Measurements from ENCODE around the gene CHRM4. TPM values are rescaled to one million over a fixed set of nuclear protein-coding genes. Genes with fewer than 3 reads are reported as not detected.

The CHRM4 gene
- polyA plus RNA-seq, 6 donors from 2014 or later, result 0.27 to 0.94 (median 0.34) TPM; not detected in 1

DNA sequence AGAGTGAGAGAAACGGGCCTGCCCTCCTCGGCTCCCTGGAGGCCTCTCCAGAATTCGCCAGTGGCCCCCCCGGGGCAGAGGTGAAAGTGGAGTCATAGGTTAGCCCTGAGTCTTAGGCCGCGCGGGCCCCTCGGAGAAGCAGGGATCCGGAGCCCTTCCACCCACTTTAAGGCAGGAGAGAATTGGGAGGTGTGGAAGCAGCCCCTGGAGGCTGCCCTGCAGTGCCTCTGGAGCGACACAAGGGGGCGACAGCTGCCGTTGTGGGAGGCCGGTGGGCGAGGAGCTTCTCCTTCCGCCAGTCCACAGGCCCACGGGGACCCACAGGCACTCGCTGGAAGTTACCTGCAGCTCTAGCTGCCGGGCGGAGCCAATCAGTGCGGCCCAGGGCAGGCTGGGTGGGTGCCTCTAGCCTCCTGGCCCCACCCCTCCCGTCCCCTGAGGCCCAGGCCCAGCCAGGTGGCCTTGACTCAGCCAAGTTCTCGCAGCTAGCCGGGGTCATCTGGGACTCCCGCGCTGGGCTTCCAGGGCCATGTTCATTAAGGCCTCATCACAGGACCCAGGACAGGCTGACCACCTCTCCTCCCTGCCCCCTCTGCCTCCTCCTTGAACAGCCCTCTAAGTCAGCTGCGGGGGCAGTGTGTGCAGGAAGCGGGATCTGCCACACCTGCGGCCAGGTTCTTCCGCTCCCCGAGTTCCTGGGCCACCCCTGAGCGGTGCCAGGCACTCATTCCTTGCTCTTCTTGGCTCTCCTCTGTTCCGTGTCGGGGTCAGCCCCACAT, 39.3 kb downstream of the CHRM4 start:
- ATAC-seq (ENCODE audit: low read depth in 2 of 2) (no peak), DNase-seq (no peak)
- Mint-ChIP-seq H3K9me3 (no peaks in the 10 kb centered on the region), H3K36me3 (no peaks in the 10 kb centered on the region), H3K27me3 (no peaks in the 10 kb centered on the region), H3K27ac (peak overlapping the region in 1 of 6 donors; percentile 82), H3K4me3 (no peak overlapping the region), H3K4me1 (peaks cover 28 to 56% (median 41%) of the 10 kb centered on the region in 3 donors)

DNA sequence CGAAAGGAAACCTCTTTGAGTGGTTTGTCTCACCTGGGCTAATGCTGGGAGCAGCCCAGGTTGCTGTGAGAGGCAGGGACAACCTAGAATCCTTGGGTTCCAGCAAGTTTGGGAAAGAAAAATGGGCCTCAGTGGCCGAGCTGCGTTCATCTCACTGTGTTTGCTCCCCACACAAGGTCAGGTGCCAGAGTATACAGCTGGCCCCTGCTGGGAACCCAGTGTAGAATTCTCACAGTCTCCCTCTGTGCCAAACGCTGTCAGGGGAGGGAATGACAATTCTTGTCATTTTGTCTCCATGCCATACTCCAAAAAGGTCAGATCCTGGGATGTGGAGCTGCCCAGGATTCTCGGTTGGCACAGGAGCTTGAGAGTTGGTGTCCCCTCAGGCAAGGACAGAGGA, 40.0 kb downstream of the CHRM4 start:
- H3K4me1 Mint-ChIP-seq, result peaks cover 30 to 55% (median 41%) of the 10 kb centered on the region in 3 donors
- H3K9me3 Mint-ChIP-seq, result no peaks in the 10 kb centered on the region
- H3K4me3 Mint-ChIP-seq, result peak overlapping the region in 1 of 8 donors; percentile 25
- DNase-seq (no peak), ATAC-seq (ENCODE audit: low read depth in 2 of 2) (no peak)
- peak overlapping the region in 2 of 6 donors; percentile 60 to 82 for H3K27ac Mint-ChIP-seq
- H3K27me3 Mint-ChIP-seq, result no peaks in the 10 kb centered on the region
- H3K36me3 Mint-ChIP-seq, result no peaks in the 10 kb centered on the region

DNA sequence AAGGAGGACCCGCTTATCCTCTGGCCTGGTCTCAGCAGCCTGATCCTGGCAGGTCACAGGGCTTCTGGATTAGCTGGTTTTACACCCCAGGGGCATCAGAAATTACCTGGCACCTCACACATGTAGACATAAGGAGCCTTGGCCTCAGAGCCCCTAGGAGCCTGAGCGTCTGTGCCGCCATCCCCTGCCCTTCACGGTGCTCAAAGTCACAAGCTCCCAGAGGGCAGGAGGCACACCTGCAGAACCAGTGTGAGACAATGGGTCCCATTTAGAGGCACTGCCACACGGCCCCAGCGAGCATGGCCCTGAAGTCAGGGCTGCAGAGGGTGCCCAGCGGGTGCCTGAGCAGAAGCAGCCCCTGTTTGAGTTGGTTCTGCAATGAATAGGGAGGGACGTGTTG, 40.4 kb downstream of the CHRM4 start:
- Mint-ChIP-seq H3K36me3 (no peaks in the 10 kb centered on the region), H3K4me3 (peak overlapping the region in 2 of 8 donors; percentile 25 to 41), H3K9me3 (no peaks in the 10 kb centered on the region), H3K27ac (no peak overlapping the region), H3K27me3 (no peaks in the 10 kb centered on the region), H3K4me1 (peaks cover 30 to 56% (median 45%) of the 10 kb centered on the region in 3 donors)
- ATAC-seq (ENCODE audit: low read depth in 2 of 2) (no peak), DNase-seq (no peak)

DNA sequence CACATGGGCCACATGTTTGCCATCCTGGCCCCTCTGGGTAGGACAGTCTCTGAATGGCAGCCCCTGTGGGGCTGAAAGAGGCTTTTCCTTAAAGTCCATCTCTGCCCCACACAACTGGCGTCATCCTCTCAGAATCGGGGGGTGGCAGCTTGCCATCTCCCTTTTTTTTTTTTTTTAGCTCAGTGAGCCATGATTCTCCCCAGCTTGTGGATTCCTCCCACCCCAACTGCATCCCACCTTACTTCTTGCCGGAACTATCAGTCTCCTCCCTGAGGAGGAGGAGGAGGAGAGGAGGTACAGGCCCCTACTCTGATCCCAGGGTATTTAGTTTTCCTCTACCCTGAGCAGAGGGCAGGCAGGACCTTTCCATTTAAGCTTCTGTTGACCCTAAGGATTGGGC, 40.9 kb downstream of the CHRM4 start:
- peak overlapping the region in 2 of 8 donors; percentile 9 to 41 for H3K4me3 Mint-ChIP-seq
- ATAC-seq (ENCODE audit: low read depth in 2 of 2), result no peak
- H3K4me1 Mint-ChIP-seq, result peaks cover 33 to 59% (median 49%) of the 10 kb centered on the region in 3 donors
- H3K27me3 Mint-ChIP-seq, result no peaks in the 10 kb centered on the region
- peak overlapping the region in 1 of 6 donors; percentile 15 for H3K27ac Mint-ChIP-seq
- H3K36me3 Mint-ChIP-seq, result no peaks in the 10 kb centered on the region
- no peaks in the 10 kb centered on the region for H3K9me3 Mint-ChIP-seq
- no peak for DNase-seq

DNA sequence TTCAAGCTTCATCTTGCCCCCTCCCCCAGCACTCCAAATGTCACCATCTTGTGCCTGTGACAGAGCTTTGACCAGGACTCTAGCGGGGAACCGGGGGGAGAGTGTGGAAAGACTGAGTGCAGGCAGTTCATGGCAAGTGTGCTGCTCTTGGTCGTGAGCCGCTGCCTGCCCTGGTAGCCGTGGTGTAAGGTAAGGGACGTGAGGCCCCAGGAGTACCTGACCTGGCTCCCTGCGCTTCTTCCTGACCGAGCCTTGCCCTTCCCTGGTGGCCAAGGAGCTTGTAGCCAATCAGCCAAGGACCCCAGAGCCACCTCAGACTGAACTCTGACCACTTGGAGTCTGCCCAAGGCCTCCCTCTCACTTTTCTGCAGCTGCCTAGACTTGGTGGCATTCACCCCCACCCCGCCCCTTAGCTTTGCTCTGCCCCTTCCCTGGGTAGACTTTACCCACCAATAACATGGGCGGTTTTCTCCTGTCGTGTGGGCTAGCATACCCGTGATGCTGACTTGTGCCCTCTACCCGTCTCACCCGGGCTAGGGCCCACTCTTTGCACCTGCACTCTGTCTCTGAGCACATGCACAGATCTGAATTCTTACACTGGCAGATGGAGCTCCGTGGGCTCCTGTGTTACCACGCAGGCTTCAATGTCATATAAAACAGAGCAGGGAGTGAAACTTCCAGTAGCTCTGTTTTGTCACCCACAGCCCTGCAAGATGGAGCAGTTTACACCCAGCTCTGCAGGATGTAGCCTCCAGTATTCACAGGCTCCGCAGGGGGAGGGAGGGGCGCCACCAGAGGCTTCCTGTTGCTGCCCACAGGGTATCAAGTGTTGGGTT, 42.8 kb downstream of the CHRM4 start:
- no peak for ATAC-seq (ENCODE audit: low read depth in 2 of 2)

DNA sequence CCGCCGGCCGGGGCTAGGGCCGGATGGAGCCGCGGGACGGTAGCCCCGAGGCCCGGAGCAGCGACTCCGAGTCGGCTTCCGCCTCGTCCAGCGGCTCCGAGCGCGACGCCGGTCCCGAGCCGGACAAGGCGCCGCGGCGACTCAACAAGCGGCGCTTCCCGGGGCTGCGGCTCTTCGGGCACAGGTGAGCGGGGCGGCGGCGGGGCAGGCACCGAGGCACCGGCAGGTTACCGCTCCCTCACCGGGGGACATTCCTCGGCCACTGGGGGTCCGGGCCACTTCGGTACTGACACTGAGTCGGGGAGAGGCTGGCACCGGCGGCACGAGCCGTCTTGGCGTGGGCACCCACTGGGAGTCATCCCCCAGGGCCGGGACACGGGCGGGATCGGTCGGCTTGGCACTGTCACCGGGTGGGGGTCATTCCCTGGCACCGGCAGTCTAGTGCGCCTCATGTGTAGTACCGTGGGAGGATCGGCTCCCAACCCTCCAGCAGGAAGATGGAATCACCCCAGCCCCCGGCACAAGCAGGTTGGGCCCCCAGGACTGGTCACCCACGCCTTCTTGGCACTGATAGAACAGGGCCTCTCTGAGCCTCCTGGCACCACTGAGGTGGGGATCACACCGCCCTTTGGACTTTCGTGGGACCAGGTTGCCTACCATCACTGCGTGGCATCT, 43.8 kb downstream of the CHRM4 start:
- Mint-ChIP-seq H3K4me1 (peaks cover 42 to 63% (median 57%) of the 10 kb centered on the region in 3 donors), H3K4me3 (peak overlapping the region; percentile 80 to 95 (median 88)), H3K27ac (peak overlapping the region in 3 of 6 donors; percentile 21 to 76 (median 65)), H3K36me3 (no peaks in the 10 kb centered on the region), H3K27me3 (no peaks in the 10 kb centered on the region), H3K9me3 (no peaks in the 10 kb centered on the region)
- no peak for ATAC-seq (ENCODE audit: low read depth in 2 of 2)
- DNase-seq, result no peak

More for the DNA sequence above, 42.8 kb downstream of the CHRM4 start:
- H3K4me3 Mint-ChIP-seq, result peak overlapping the region; percentile 80 to 95 (median 88)
- H3K4me1 Mint-ChIP-seq, result peaks cover 43 to 70% (median 60%) of the 10 kb centered on the region in 3 donors
- H3K9me3 Mint-ChIP-seq, result no peaks in the 10 kb centered on the region
- no peaks in the 10 kb centered on the region for H3K27me3 Mint-ChIP-seq
- H3K36me3 Mint-ChIP-seq, result no peaks in the 10 kb centered on the region
- H3K27ac Mint-ChIP-seq, result peak overlapping the region; percentile 46 to 92 (median 80)
- no peak for DNase-seq

DNA sequence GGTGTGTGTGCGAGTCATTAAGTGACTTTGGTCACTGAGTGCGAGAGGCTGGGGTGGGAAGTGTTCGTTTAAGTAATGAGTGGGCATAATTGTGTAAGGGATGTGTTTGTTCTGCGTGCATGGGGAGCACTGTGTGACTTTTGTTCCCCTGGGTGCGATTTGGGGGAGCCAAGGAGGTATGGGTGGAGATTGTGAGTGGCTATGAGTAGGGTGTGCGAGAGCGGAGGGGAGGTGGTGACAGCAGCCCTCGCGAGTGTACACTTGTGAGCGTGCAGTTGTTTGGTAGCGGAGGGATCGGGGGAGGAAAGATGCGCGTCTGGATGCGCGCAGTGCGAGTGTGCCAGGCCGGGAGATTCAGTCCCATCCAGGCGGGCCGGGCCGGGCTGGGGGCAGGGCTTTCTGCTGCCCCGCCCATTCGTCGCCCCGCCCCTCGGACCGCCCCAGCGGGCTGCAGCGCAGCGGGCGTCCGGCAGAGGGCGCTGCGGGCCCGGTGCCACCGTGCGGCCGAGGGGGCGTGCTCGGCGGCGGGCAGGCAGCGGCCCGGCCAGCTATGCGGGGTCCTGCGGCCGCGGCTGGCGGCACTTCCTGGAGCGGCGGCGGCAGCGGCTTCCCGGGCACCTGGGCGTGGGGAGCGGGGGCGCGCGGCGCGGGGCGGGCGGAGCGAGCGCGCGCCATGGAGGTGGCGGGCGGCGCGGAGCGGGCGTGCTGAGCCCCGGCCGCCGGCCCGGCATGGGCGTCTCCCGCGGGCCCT, 44.5 kb downstream of the CHRM4 start, which contains the start of gene DGKZ:
TSS of gene DGKZ (plus strand) at position 578 of the 751 bp plus-strand sequence. CDS start 197 bp downstream, outside the sequence.
- peak; percentile 96 for DNase-seq
- no peaks in the 10 kb centered on the region for H3K36me3 Mint-ChIP-seq
- no peaks in the 10 kb centered on the region for H3K27me3 Mint-ChIP-seq
- H3K9me3 Mint-ChIP-seq, result no peaks in the 10 kb centered on the region
- peak; percentile 86 to 92 for ATAC-seq (ENCODE audit: low read depth in 2 of 2)
- H3K4me1 Mint-ChIP-seq, result peaks cover 39 to 60% (median 53%) of the 10 kb centered on the region in 3 donors
- H3K4me3 Mint-ChIP-seq, result peak within 1 kb of the TSS; percentile 80 to 95 (median 90)
- peak within 1 kb of the TSS; percentile 29 to 97 (median 80) for H3K27ac Mint-ChIP-seq

DNA sequence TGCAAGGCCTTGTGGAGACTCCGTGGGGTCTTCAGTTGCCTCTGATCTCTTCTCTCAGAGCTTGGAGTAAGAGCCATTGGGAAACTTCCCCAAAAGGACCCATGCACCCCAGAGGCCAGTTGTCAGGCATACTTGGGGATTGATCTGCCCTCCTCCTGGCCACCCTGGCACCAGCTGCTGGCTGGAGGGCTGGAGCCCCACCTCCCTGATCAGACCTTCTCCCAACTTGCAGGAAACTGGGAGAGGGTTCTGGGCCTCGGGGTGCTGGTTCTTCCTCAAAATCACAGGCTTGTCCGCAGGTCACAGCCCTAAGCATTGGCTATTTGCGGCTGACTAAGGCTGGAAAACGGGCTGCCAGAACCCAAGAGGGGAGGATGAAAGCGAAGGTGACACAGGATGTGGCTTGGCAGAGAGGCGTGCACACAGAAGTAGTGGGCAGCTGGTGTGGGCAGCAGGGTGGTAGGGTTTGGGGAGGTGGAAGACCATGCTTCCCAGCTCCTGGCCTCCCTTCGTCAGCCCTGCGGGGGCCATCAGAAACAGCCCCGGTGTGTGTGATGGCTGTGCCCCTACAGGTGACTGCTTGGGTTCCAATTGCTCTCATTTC, 45.6 kb downstream of the CHRM4 start:
- peaks cover 39 to 49% (median 47%) of the 10 kb centered on the region in 3 donors for H3K4me1 Mint-ChIP-seq

DNA sequence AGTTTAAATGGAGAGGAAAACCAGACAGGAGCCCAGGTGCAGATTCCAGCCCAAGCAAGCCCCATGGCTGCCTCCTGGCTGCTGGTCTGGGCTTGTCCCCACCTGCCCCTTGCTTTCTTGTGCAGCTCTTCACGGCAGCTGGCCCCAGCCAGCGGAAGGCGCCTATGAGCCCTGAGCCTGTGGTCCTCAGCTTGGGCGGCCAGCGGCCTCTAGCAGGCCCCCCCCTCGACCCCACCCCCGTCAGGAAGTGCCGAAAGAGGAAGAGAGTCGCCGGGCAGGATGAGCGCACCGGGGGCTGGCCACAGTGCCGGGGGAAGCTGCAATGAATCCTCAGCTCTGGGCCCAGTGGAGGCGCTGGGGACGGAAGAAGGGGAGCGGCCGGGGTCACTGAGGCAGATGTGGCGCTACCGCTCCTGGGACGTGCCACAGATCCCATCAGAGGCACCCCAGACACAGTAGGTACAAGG, 46.4 kb downstream of the CHRM4 start:
- DNase-seq (no peak), ATAC-seq (ENCODE audit: low read depth in 2 of 2) (no peak)
- Mint-ChIP-seq H3K9me3 (no peaks in the 10 kb centered on the region), H3K4me3 (peak overlapping the region; percentile 80 to 91 (median 86)), H3K4me1 (peaks cover 39 to 47% (median 45%) of the 10 kb centered on the region in 3 donors), H3K27ac (peak overlapping the region in 3 of 6 donors; percentile 57 to 88 (median 82)), H3K36me3 (no peaks in the 10 kb centered on the region), H3K27me3 (peaks cover 1 to 3% (median 2%) of the 10 kb centered on the region in 3 donors)

More for the DNA sequence above, 45.6 kb downstream of the CHRM4 start:
- no peak for DNase-seq
- H3K4me3 Mint-ChIP-seq, result peak overlapping the region; percentile 80 to 93 (median 88)
- no peak for ATAC-seq (ENCODE audit: low read depth in 2 of 2)
- no peaks in the 10 kb centered on the region for H3K27me3 Mint-ChIP-seq
- H3K36me3 Mint-ChIP-seq, result no peaks in the 10 kb centered on the region
- H3K9me3 Mint-ChIP-seq, result no peaks in the 10 kb centered on the region
- H3K27ac Mint-ChIP-seq, result peak overlapping the region in 3 of 6 donors; percentile 32 to 75 (median 71)

DNA sequence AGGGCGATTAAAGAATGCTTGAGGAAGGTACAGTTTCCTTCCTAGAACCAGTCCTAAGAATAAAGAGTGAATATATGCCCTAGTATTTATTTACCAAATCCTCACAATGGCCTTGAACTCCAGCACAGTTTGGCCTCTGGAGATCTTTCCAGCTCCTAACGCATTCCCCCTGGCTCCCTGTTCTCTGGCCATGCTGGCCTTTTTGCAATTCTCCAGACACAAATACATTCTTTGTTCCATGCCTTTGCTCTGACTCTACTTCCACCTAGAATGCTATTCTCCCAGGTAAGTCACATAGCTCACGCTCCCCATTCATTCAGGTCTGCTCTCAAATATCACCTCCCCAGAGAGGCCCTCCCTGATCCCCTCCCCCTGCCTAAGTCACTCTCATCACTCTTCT, 48.1 kb downstream of the CHRM4 start:
- H3K27ac Mint-ChIP-seq, result no peak overlapping the region
- no peak for ATAC-seq (ENCODE audit: low read depth in 2 of 2)

DNA sequence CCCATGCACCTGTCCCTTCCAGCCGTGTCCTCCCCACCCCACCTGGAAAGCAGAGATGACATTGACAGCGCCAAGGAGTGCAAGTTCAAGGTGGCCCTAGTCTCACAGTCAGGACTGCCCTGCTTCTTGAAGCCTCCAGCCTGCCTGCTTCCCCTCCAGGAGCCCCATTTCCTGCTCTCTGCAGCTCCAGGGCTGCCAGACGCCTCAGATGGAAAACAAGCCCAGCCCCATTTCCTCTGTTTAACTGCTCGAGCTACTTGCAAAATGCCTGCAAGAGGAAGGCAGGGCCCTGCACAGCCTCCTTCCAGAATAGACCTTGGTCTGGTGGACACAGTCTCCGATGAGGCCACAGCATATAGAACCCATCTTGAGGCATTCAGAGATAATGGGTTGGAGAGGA, 49.3 kb downstream of the CHRM4 start:
- Mint-ChIP-seq H3K4me3 (no peak overlapping the region), H3K4me1 (peaks cover 23 to 31% (median 27%) of the 10 kb centered on the region in 3 donors), H3K27me3 (peaks cover 4 to 29% (median 28%) of the 10 kb centered on the region in 3 donors), H3K36me3 (no peaks in the 10 kb centered on the region), H3K27ac (no peak overlapping the region), H3K9me3 (no peaks in the 10 kb centered on the region)
- ATAC-seq (ENCODE audit: low read depth in 2 of 2) (no peak), DNase-seq (no peak)

More for the DNA sequence above, 48.1 kb downstream of the CHRM4 start:
- peaks cover 25 to 36% (median 34%) of the 10 kb centered on the region in 3 donors for H3K4me1 Mint-ChIP-seq
- no peak for DNase-seq
- H3K4me3 Mint-ChIP-seq, result peak overlapping the region in 1 of 8 donors; percentile 91
- H3K27me3 Mint-ChIP-seq, result peaks cover 4 to 16% (median 16%) of the 10 kb centered on the region in 3 donors
- H3K9me3 Mint-ChIP-seq, result no peaks in the 10 kb centered on the region
- H3K36me3 Mint-ChIP-seq, result no peaks in the 10 kb centered on the region

DNA sequence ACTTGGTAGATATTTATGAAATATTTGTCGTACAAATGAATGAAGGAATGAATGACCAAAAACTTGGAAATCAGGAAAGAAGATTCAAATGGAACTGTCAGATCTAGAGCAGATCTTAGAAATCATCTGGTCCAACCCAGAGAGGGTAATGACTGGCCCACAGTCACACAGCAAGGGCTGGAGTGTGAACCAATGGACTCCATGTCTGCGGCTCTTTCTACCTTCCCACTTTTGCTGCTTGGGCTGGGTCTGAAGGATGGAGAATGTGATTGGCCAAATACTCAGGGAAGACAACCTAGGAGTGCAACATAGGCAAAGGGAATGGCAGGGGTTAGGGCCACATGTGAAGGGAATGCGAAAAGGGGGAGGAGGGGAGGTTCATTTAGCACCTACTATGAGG, 50.1 kb downstream of the CHRM4 start:
- H3K4me1 Mint-ChIP-seq, result peaks cover 17 to 25% (median 21%) of the 10 kb centered on the region in 3 donors
- peaks cover 4 to 36% (median 29%) of the 10 kb centered on the region in 3 donors for H3K27me3 Mint-ChIP-seq
- no peak for DNase-seq
- H3K4me3 Mint-ChIP-seq, result no peak overlapping the region
- no peak for ATAC-seq (ENCODE audit: low read depth in 2 of 2)
- H3K36me3 Mint-ChIP-seq, result no peaks in the 10 kb centered on the region
- H3K27ac Mint-ChIP-seq, result no peak overlapping the region
- no peaks in the 10 kb centered on the region for H3K9me3 Mint-ChIP-seq
